Hematopoietic multipotent progenitor cell treated with erythropoietin and hydrocortisone succinate and interleukin-3 and kit ligand, for 8 days (in vitro differentiated cells): ENCODE results near the gene CTAGE9.
A peak's percentile ranks its signal among the peaks of the same experiment; 100 is the strongest.
"Not testable (repeated sequence)": the region's sequence is repeated elsewhere in the genome, so short reads cannot be mapped to it uniquely, and the experiment has no call there.

ENCODE experiments used
- DNase-seq: peaks from one replicate; pipeline ENCODE4 v3.0.0-alpha.2; 2015

Gene CTAGE9

GRCh38 chr6:131710917-131711316, at the start of gene CTAGE9:
TSS of gene CTAGE9 (minus strand) at chr6:131711017. CDS start at chr6:131711017, 0 bp downstream.
- DNase-seq: not testable (repeated sequence)

DNA sequence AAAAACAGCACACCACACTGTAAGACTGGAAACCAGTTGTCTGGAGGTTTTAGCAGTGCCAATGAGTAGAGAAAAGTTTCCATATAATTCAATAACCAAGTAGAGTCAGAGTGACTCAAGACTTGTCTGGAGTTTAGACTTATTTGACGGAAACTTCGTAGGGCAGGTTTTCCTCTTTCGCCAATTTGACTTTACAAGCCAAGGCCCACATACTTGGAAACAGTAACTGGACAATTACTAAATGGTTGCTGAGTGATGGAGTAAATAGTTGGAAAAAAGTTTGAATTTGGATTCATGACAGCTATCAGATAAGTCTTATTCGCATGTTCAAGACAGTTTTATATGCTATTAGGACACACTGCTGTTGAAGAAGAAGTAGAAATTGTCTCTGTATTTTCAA, 48.1 kb upstream of the CTAGE9 start:
- DNase-seq: no peak

GRCh38 chr6:131756039-131756438, 45.2 kb upstream of the CTAGE9 start:
- no peak for DNase-seq

DNA sequence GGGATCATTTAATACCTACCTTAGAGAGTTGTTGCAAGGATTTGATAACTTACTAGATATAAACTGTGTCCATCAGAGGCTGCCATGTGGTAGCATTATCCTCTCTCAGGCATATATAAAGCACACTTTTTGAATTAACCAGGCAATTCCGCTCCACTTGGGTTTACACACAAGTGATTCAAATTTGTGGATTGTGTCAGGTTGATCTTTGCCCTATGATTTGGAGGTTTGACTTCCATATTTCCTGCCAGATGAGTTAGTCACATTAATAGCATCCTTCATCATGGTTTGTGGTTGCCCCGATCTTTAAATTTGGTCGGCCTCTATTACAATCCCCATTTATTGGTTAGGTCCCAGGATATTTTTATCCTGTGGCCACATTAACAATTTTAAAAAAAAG, 44.8 kb upstream of the CTAGE9 start:
- DNase-seq: no peak

GRCh38 chr6:131754715-131755567, 44.1 kb upstream of the CTAGE9 start:
- DNase-seq: no peak

- DNase-seq: no peak
Observed at GRCh38 chr6:131754088-131754487, 43.3 kb upstream of the CTAGE9 start.

- not testable (repeated sequence) for DNase-seq
Observed at GRCh38 chr6:131751012-131751715, 40.3 kb upstream of the CTAGE9 start.

DNA sequence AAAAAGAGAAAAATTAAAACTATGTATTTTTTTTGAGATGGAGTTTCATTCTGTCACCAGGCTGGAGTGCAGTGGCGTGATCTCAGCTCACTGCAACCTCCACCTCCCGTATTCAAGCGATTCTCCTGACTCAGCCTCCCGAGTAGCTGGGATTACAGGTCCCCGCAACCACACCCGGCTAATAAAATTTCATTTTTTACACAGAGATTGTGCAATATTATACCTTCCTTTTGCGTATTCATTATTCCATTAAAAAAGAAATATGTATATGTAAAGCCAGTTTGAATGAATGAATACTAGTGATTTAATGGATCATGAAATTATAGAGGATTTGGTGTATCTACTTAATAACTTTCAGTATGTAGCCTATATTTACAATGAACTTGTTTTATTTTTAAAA, 38.2 kb upstream of the CTAGE9 start:
- DNase-seq: no peak

- DNase-seq: no peak
Observed at GRCh38 chr6:131747821-131748353, 37.1 kb upstream of the CTAGE9 start.

GRCh38 chr6:131745476-131745875, 34.7 kb upstream of the CTAGE9 start:
- no peak for DNase-seq

DNA sequence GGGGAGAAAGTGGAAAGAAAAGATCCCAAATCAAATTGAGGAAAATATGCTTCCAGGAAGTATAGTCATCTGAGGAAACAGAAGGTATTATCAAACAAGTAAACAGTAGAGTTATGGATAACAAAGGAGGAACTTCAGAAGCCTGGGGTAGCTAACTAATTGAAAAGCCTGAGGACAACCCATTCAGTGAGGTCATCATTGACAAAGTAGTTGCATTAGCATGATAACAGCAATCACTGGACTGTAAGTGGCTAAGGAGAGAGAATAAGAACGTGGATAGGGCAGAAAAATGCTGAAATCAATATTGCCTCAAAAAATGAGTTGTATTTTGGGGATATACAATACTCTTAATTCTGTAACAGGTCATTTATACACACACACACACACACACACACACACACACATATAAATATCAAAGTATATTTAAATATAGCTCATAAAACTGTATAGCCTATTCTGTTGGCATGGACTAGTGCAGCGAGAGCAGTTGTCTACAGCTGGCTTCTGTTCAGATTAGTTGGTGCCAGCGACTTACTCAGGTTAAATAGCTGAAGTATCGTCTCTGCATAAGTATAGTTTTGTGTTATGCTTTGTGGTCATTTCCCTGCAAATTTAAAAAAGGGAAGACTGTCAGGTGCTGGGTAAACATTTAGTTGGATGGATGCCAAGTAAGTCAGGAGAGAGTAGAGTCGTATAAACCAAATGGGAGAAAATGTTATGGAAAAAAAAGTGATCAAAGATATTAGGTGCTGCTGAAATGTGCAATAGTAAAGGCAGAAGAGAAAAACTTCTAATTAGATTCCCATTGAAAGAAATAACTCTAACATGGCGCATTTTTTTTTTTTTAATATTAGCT, 33.8 kb upstream of the CTAGE9 start:
- DNase-seq: no peak

DNA sequence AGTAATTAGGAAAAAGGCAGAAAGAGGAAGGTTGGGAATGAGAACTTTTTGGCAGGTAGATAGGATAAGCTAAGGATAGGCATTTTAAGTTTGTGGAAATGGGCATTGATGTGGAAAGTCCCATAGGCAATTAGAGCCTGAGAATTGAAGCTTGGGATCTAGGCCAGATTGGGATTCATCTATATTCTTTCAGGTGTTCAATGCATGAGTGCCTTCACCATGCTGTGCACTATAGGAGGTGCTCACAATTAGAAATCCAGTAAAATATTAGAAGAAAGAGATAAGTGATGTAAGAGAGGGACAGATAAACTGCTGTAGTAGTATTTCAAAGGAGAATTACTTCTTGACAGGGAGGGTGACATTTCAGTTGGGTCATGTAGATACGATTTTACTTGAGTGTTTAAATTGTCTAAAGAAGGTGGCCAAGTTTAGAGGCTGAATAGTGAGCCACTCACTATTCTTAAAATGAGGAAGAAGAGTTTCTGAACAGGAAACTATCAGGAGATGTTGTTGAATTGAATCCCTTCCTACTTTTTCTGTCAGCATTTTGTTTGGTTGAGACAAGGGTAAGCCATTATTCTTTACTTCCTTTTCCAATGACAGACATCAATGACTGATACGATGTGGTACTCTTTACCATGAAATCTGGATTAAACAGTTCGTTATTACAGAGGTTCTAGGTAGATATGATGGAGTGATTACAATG, 31.0 kb upstream of the CTAGE9 start:
- no peak for DNase-seq

DNA sequence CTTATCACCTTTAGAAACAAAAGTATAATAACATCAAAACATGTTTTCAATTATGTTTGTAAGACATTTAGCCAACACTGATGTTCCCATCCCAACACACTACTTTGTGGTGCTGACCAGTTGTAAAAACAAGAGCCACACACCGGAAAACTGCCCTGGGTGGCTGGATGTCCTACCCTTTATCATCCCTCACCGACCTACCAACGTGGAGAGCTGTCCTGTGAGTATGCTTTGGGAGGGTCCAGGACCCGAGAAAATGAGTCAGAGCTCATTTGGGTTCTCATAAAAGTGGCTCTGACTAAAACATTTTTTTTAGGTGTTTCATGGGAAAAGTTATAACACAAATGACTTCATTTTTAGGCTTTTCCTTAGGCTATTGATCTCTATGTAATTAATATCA, 29.3 kb upstream of the CTAGE9 start:
- DNase-seq: no peak

DNA sequence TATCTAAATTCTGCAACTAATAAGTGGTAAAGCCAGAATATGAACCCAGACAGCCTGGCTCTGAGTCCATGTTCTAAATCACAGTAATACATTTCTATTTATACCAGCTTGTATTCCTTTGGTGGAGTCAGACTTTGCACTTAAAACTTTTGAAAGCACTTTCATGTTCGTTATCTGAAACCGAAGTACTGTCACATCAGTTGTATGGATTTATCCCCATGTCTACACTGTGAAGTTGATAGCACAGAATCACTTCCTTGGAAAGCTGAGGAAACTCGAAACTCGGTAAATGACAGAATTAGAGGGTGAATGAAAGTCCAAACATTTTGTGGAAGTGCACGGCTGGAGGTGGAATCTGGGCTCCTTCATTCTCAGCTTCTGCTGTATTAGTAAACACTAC, 28.3 kb upstream of the CTAGE9 start:
- DNase-seq: no peak

GRCh38 chr6:131736811-131737210, 26.0 kb upstream of the CTAGE9 start:
- no peak for DNase-seq

DNA sequence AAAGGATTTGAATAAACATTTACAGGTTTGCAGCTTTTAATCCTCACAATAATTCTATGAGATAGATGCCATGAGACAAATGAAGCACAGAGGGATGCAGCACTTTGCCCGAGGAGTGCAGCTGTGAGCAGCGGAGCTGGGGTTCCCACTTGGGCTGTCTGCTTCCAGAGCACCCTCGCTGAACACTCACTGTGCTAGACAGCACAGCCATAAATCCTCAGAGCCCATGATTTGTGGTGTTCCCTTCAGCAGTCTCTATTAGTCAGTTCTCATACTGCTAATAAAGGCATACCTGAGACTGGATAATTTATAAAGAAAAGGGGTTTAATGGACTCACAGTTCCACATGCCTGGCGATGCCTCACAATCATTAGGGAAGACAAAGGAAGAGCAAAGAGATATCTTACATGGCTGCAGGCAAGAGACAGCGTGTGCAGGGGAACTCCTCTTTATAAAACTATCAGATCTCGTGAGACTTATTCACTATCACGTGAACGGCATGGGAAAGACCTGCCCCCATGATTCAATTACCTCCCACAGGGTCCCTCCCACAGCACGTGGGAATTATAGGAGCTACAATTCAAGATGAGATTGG, 25.3 kb upstream of the CTAGE9 start:
- no peak for DNase-seq

GRCh38 chr6:131733376-131734016, 22.7 kb upstream of the CTAGE9 start:
- no peak for DNase-seq

- peak; percentile 7 for DNase-seq
Observed at GRCh38 chr6:131731224-131731623, 20.4 kb upstream of the CTAGE9 start.

DNA sequence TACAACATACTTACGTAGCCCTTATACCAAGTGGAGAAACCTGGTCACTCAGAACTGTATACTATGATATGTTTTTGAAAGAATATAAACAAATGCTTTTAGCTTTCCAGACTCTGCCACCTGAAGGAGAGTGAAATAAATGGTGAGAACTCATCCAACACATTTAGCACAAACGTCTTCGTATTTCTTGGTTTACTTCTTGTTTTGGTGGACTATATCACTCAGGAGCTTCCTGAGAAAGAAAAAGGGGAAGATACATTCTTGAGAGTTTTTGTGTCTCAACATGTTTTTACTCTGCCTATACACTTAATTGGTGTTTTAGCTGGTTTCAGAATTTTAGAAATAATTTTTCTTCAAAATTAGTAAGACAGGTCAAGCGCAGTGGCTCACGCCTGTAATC, 19.4 kb upstream of the CTAGE9 start:
- DNase-seq: no peak

DNA sequence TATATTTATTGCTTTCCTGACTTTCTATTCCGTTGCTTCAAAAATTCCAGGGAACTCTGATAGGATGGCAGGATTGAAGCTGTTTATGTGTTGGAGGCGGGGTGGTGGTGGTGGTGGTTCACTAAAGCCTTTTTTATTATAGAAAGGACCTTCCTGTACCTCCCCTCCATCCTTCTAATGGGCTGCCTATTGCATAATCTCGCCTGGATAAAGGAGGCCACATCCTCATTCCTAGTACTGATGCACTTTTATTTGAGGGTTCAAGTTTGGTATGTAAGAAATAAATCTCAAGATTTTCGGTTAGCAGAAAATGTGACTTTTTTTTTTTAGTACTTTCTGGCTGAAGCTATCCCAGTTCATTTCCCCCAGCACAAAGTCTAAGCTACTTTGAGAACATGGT, 18.7 kb upstream of the CTAGE9 start:
- DNase-seq: no peak

GRCh38 chr6:131728296-131728939, 17.6 kb upstream of the CTAGE9 start:
- DNase-seq: no peak
